ENCODE results near the gene ITPK1. TPM values are rescaled to one million over a fixed set of nuclear protein-coding genes. Genes with fewer than 3 reads are reported as not detected.

ITPK1 gene
- total and polyA plus RNA-seq, 12 donors, result 47.1 to 152 (median 92.7) TPM

GRCh38 chr14:92960706-92961566 lies 154.8 kb downstream of the ITPK1 start:
- TF ChIP-seq CTCF (IDR thresholded peaks at IDR 0.05), result no peak

GRCh38 chr14:92959761-92960680 lies 155.7 kb downstream of the ITPK1 start:
- Histone ChIP-seq H3K27ac (peak overlapping the region in 8 of 10 donors; percentile 5 to 81 (median 50)), H3K9me3 (no peaks in the 10 kb centered on the region)
- intact Hi-C loops (cut with DNase I), result no loop called here

More at GRCh38 chr14:92960706-92961566, 154.8 kb downstream of the ITPK1 start:
- Histone ChIP-seq H3K4me1 (peaks cover 7 to 55% (median 35%) of the 10 kb centered on the region in 9 donors), H3K9me3 (no peaks in the 10 kb centered on the region), H3K4me3 (no peak overlapping the region), H3K27ac (peak overlapping the region in 3 of 10 donors; percentile 5 to 78 (median 40)), H3K36me3 (peaks cover 0 to 60% (median 9%) of the 10 kb centered on the region in 9 donors), H3K27me3 (no peaks in the 10 kb centered on the region)
- ATAC-seq (peak in 2 of 8 donors; percentile 6 to 19), DNase-seq (no peak)
- intact Hi-C loops (cut with DNase I), result no loop called here
- 81 to 82% methylated on average over 18 of the region's 18 CpGs for WGBS, 2 donors

DNA sequence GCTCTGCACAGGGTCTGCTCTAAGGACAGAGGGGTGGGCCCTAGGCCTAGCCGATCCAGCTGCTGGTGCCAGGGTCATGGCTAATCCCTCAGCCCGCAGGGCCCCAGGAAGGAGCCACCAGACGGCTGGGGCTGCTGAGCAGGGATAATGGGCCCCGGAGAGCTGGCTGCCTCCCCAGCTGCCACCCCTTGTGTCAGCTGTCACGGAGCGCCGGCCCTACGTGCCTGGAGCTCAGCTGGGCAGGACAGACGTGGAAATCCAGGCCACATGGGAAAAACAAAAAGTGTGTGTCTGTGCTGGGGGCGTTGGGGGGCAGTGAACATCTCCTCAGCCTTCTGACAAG lies 156.6 kb downstream of the ITPK1 start:
- Histone ChIP-seq H3K4me1 (peaks cover 3 to 58% (median 31%) of the 10 kb centered on the region in 9 donors), H3K27me3 (no peaks in the 10 kb centered on the region), H3K27ac (peak overlapping the region; percentile 36 to 81 (median 54)), H3K36me3 (peaks cover 0 to 74% (median 9%) of the 10 kb centered on the region in 9 donors), H3K4me3 (no peak overlapping the region), H3K9me3 (no peaks in the 10 kb centered on the region)
- ATAC-seq (peak in 7 of 8 donors; percentile 55 to 68 (median 61)), DNase-seq (peak in 1 of 2 donors; percentile 46)
- intact Hi-C loops (cut with DNase I), result no loop called here
- 33 to 53% methylated on average over 10 of the region's 10 CpGs for WGBS, 2 donors
- no peak for TF ChIP-seq CTCF (IDR thresholded peaks at IDR 0.05)

More at GRCh38 chr14:92959761-92960680, 155.7 kb downstream of the ITPK1 start:
- Histone ChIP-seq H3K36me3 (peaks cover 0 to 68% (median 9%) of the 10 kb centered on the region in 9 donors), H3K27me3 (no peaks in the 10 kb centered on the region), H3K4me1 (peaks cover 7 to 60% (median 40%) of the 10 kb centered on the region in 9 donors), H3K4me3 (no peak overlapping the region)
- WGBS, 2 donors, result 82 to 86% methylated on average over 30 of the region's 30 CpGs
- DNase-seq (no peak), ATAC-seq (peak in 1 of 8 donors; percentile 16)
- no peak for TF ChIP-seq CTCF (IDR thresholded peaks at IDR 0.05)

All from heart right ventricle (tissue), 16 donors.